Measurements from ENCODE around the gene TMEM151B.
A peak's percentile ranks its signal among the peaks of the same experiment; 100 is the strongest.
"Not testable (repeated sequence)": the region's sequence is repeated elsewhere in the genome, so short reads cannot be mapped to it uniquely, and the experiment has no call there.

The TMEM151B gene

DNA sequence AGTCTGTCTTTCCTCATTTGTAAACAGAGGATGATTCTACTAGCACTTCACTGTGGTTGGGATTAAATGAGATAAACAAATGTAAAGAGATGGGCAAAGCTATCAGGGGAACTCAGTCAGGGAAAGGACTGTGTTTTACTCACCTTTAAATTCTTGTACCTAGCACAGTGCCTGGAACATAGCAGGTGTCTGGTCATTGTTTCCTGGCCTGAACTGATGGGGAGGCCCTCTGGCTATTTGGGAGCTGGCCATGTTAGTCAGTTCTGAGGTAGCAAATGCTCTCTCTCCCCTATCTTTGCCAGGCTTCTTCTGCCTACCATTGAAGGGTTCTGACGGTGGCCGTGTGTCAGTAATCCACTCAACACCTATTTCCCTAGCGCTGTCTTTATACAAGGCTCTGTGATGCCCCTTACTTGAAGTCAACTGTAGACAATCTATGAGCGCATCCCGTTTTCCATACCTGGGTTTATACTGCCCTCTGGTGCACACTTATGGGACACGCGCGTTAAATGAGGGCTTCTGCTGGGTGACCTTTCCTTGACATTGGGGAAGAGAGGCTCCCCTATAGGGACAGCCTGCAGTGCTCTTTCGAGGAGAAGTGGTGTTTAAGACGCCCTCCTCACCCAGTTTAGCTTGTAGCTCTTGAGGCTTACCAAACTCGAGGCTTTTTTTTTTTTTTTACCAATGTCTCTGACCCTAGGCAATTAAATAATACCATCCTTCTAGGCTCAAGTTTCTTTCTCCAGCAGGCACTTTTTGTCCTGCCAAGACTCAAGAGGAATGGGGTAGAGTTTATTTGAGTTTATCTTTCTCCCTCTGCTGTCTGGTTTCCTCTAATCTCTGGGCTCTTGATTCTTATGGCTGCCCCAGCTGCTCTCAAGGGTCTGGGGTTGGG is 68.2 kb downstream of the TMEM151B start:
- H3K27ac ChIP-seq = peak overlapping the region; percentile 9; the same call in 1 of the 2 replicates
- TF ChIP-seq, protein P1, sequence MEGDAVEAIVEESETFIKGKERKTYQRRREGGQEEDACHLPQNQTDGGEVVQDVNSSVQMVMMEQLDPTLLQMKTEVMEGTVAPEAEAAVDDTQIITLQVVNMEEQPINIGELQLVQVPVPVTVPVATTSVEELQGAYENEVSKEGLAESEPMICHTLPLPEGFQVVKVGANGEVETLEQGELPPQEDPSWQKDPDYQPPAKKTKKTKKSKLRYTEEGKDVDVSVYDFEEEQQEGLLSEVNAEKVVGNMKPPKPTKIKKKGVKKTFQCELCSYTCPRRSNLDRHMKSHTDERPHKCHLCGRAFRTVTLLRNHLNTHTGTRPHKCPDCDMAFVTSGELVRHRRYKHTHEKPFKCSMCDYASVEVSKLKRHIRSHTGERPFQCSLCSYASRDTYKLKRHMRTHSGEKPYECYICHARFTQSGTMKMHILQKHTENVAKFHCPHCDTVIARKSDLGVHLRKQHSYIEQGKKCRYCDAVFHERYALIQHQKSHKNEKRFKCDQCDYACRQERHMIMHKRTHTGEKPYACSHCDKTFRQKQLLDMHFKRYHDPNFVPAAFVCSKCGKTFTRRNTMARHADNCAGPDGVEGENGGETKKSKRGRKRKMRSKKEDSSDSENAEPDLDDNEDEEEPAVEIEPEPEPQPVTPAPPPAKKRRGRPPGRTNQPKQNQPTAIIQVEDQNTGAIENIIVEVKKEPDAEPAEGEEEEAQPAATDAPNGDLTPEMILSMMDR (conservative IDR thresholded peaks at IDR 0.05) = peak; percentile 91
- TF ChIP-seq ZFX (IDR thresholded peaks at IDR 0.05) = no peak

DNA sequence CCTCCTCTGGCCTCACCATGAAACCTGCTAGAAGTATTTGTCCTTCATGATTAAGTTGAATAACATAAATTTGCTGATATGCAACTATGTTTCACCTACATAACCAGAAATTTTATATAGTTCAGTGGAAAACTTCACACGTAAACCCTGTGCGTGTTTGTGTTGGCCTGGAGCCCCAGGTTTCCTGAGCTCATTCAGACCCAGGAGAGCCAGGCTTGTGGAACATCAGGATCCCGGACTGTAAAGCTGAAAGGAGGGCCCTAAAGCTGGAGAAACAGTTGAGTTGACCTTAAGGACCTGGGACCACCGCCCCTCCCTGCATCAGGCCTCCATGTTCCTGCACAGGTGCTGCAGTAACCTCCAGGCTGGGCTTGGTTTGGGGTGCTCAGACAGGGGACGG is 69.1 kb downstream of the TMEM151B start:
- peak overlapping the region; percentile 9; the same call in 1 of the 2 replicates for H3K27ac ChIP-seq
- no peak for TF ChIP-seq ZFX (IDR thresholded peaks at IDR 0.05)
- TF ChIP-seq, protein P1 (conservative IDR thresholded peaks at IDR 0.05) = no peak

DNA sequence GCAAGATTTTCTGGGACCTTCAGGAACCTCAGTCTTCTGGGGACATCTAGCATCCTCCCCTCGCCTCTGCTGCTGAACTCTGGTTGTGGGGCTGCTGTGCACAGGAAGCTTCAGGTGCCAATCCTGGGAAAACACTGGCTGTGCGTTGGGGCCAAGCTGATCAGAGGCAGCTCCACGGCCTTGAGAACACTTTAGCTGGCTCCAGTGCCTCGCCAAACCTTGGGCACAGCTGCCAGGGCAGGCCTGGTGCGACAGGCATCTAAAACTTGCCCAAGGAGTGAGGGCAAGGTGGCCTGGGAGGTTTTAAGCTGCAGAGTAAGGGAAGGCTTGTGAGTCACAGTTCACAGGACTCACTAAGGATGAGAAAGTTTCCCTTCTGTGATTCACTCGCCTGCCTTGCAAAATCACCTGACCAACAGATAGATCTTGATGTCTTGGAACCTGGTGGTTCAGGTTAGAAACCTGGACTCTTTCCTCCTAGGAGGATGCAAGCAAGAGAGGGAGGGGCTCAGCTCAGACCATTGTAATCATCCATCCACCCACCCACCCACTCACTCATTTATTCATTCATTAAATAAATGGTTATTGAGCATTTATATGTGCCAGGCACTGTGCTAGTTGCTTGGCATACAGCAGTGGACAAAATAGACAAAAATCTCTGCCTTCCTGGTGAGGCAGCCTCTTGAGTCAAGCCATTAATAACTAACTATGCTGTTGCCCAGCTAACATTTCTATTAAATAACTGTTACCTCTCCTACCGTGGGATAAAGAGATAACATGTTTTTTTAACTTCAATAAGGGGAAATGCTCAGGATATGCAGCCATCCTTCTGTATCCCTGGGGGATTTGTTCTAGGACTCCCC is 69.7 kb downstream of the TMEM151B start:
- TF ChIP-seq, protein P1 (conservative IDR thresholded peaks at IDR 0.05) = no peak
- no peak for TF ChIP-seq ZFX (IDR thresholded peaks at IDR 0.05)
- no peak overlapping the region for H3K27ac ChIP-seq

DNA sequence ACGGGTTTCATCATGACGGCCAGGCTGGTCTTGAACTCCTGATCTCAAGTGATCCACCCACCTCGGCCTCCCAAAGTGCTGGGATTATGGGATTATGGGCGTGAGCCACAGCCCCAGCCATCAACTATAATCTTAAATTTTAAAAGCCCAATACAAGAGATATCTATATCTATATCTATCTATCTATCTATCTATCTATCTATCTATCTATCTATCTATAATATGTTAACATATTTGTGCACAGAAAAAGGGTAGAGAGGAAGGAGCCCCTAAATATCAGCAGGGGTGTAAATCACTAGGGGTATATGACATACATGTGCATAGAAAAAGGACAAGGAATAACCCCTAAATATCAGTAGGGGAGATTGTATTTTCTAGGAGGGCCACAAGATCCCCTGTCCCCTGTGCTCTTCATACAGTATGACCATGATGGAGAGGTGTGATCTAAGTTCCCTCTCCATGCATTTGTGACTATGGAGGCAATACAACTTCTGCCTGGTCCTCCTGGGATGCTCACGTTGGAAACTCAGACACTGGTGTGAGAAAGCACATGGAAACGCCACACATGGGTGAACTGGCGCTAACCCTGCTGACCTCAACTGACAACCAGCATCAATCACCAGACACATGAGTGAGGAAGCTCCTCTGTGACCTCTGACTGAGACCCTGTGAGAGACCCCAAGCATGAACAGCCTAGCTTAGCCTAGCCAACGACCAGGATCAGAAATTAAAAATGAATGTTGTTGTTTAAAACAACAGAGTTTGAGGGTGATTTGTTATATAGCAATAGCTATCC is 71.0 kb downstream of the TMEM151B start:
- TF ChIP-seq, protein P1 (conservative IDR thresholded peaks at IDR 0.05) = no peak
- no peak for TF ChIP-seq ZFX (IDR thresholded peaks at IDR 0.05)
- H3K27ac ChIP-seq = no peak overlapping the region

- TF ChIP-seq ZFX (IDR thresholded peaks at IDR 0.05) = no peak
- TF ChIP-seq, protein P1 (conservative IDR thresholded peaks at IDR 0.05) = no peak
These were observed 71.8 kb downstream of the TMEM151B start for GRCh38 chr6:44342052-44342451.

DNA sequence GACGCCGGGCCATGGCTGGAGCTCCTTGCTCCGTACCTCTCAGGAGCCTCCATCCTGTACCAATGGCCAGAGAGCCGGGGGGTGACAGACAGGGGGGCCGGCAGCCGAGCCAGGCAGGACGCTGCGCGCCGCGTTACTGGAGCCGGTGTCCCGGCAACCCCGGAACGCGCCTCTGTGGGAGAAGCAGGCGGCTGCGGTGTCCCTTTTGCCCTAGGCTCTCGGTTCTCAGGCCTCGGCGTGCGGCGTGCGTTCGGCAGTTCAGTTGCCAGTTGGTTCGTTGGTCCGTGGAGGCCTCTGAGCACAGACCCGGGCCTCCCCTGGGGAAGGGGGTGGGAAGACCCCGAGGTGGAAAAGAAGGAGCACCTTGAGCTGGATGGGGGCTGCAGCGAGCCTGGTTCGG is 72.2 kb downstream of the TMEM151B start, which contains the start of gene SPATS1:
Gene SPATS1, plus strand, starts transcription at position 162 of the 400 bp plus-strand sequence. CDS start 446 bp downstream, outside the sequence.
- TF ChIP-seq, protein P1 (conservative IDR thresholded peaks at IDR 0.05) = no peak
- no peak for TF ChIP-seq ZFX (IDR thresholded peaks at IDR 0.05)
- no peak within 1 kb of the TSS for H3K27ac ChIP-seq

More at GRCh38 chr6:44342052-44342451, 71.8 kb downstream of the TMEM151B start:
- no peak overlapping the region for H3K27ac ChIP-seq

GRCh38 chr6:44346818-44347217 is 76.6 kb downstream of the TMEM151B start:
- H3K27ac ChIP-seq = not testable (repeated sequence)
